ENCODE measurements around the gene NINL.

GRCh38 chr20:25486377-25486776 lies 99.0 kb downstream of the NINL start:
- TF ChIP-seq CTCF (conservative IDR thresholded peaks at IDR 0.05; ENCODE audit: low read depth, low read length) (no peak), USF2 (IDR thresholded peaks at IDR 0.05; ENCODE audit: low read depth, low read length) (no peak), SMC3 (IDR thresholded peaks at IDR 0.05; ENCODE audit: low read depth, low read length) (no peak), MAZ (IDR thresholded peaks at IDR 0.05; ENCODE audit: borderline replicate concordance, low read depth, low read length) (no peak), RAD21 (IDR thresholded peaks at IDR 0.05; ENCODE audit: low read length) (no peak), POLR2A (IDR thresholded peaks at IDR 0.05; ENCODE audit: low read depth, low read length) (no peak), MAFK (IDR thresholded peaks at IDR 0.05; ENCODE audit: low read depth, low read length) (no peak), CEBPB (IDR thresholded peaks at IDR 0.05; ENCODE audit: low read depth, low read length) (no peak), ELK1 (IDR thresholded peaks at IDR 0.05; ENCODE audit: borderline replicate concordance, low read depth, low read length) (no peak), MXI1 (IDR thresholded peaks at IDR 0.05; ENCODE audit: borderline replicate concordance, low read depth, low read length) (no peak), FOS (IDR thresholded peaks at IDR 0.05; ENCODE audit: low read depth, low read length) (no peak), BHLHE40 (IDR thresholded peaks at IDR 0.05; ENCODE audit: low read depth, low read length) (no peak), RFX5 (IDR thresholded peaks at IDR 0.05; ENCODE audit: low read depth, low read length) (no peak)
